H9 (cell line): ENCODE measurements around the gene ADAT3. TPM values are rescaled to one million over a fixed set of nuclear protein-coding genes. Genes with fewer than 3 reads are reported as not detected.

Source experiments
- DNase-seq: peaks from one replicate; pipeline ENCODE4 v3.0.0-alpha.2; 2017
- H2AFZ ChIP-seq: one replicate; pipeline ENCODE4 v1.6.1; 2013; ENCODE audit warnings: mild to moderate bottlenecking, low read length, control low read depth, moderate library complexity
- H2AK5ac ChIP-seq: 2 replicates; pipeline ENCODE4 v1.6.1; 2013; ENCODE audit warnings: low read length, control low read depth, mixed read lengths; ENCODE audit not compliant: insufficient read length
- H2BK120ac ChIP-seq: one replicate; pipeline ENCODE4 v1.6.1; 2013; ENCODE audit warnings: low read depth, mild to moderate bottlenecking, low read length, control low read depth, inconsistent platforms; ENCODE audit not compliant: poor library complexity, severe bottlenecking
- H2BK12ac ChIP-seq: 2 replicates; pipeline ENCODE4 v1.6.1; 2013; ENCODE audit warnings: low read length, control low read depth, mixed read lengths, low read depth; ENCODE audit not compliant: insufficient read length
- H2BK15ac ChIP-seq: 2 replicates; pipeline ENCODE4 v1.6.1; 2013; ENCODE audit warnings: low read depth, low read length, control low read depth
- H2BK20ac ChIP-seq: one replicate; pipeline ENCODE4 v1.6.1; 2013; ENCODE audit warnings: low read depth, mild to moderate bottlenecking, low read length, control low read depth, inconsistent platforms; ENCODE audit not compliant: poor library complexity, severe bottlenecking
- H2BK5ac ChIP-seq: 2 replicates; pipeline ENCODE4 v1.6.1; 2013; ENCODE audit warnings: low read length, control low read depth, mixed read lengths; ENCODE audit not compliant: insufficient read length
- H3K14ac ChIP-seq: 2 replicates; pipeline ENCODE4 v1.6.1; 2013; ENCODE audit warnings: low read length, control low read depth; ENCODE audit not compliant: insufficient read depth
- H3K18ac ChIP-seq: 2 replicates; pipeline ENCODE4 v1.6.1; 2013; ENCODE audit warnings: low read depth, mild to moderate bottlenecking, mixed read lengths, low read length, control low read depth; ENCODE audit not compliant: insufficient read length
- H3K23ac ChIP-seq: 2 replicates; pipeline ENCODE4 v1.6.1; 2013; ENCODE audit warnings: low read length, control low read depth, mixed read lengths, low read depth; ENCODE audit not compliant: insufficient read length
- H3K23me2 ChIP-seq: 2 replicates; pipeline ENCODE4 v1.6.1; 2013; ENCODE audit warnings: low read depth, mild to moderate bottlenecking, mixed read lengths, low read length, control low read depth; ENCODE audit not compliant: insufficient read length, poor library complexity, severe bottlenecking
- H3K27ac ChIP-seq: 2 replicates; pipeline ENCODE4 v1.5.1; 2013; ENCODE audit warnings: low read length, control low read depth, mixed read lengths, low read depth; ENCODE audit not compliant: insufficient read length
- H3K27me3 ChIP-seq: 2 replicates; pipeline ENCODE4 v1.6.1; 2013; ENCODE audit warnings: low read length, control low read depth, inconsistent platforms; ENCODE audit not compliant: insufficient read depth
- H3K4ac ChIP-seq: 2 replicates; pipeline ENCODE4 v1.6.1; 2013; ENCODE audit warnings: low read depth, mild to moderate bottlenecking, control low read depth, inconsistent platforms, low read length, moderate library complexity
- H3K4me1 ChIP-seq: 2 replicates; pipeline ENCODE4 v1.6.1; 2013; ENCODE audit warnings: low read length, control low read depth, inconsistent platforms; ENCODE audit not compliant: insufficient read depth
- H3K4me2 ChIP-seq: 2 replicates; pipeline ENCODE4 v1.6.1; 2013; ENCODE audit warnings: low read length, control low read depth, mixed read lengths; ENCODE audit not compliant: insufficient read length, insufficient read depth
- H3K56ac ChIP-seq: 2 replicates; pipeline ENCODE4 v1.6.1; 2013; ENCODE audit warnings: low read depth, mild to moderate bottlenecking, mixed read lengths, low read length, control low read depth; ENCODE audit not compliant: insufficient read length
- H3K79me1 ChIP-seq: 2 replicates; pipeline ENCODE4 v1.6.1; 2013; ENCODE audit warnings: low read depth, mild to moderate bottlenecking, moderate library complexity, low read length, control low read depth, inconsistent platforms; ENCODE audit not compliant: insufficient read depth, poor library complexity, severe bottlenecking
- H3K79me2 ChIP-seq: 2 replicates; pipeline ENCODE4 v1.6.1; 2013; ENCODE audit warnings: low read length, control low read depth, inconsistent platforms; ENCODE audit not compliant: insufficient read depth
- H3K9ac ChIP-seq: 2 replicates; pipeline ENCODE4 v1.6.1; 2013; ENCODE audit warnings: low read length, control low read depth, mixed read lengths; ENCODE audit not compliant: insufficient read length; ENCODE audit errors: extremely low read depth
- H3K9me3 ChIP-seq: one replicate; pipeline ENCODE4 v1.6.1; 2013; ENCODE audit warnings: low read depth, low read length, inconsistent platforms; ENCODE audit not compliant: control insufficient read depth
- H3T11ph ChIP-seq: one replicate; pipeline ENCODE4 v1.6.1; 2013; ENCODE audit warnings: mild to moderate bottlenecking, low read length, control low read depth, inconsistent platforms
- H4K20me1 ChIP-seq: one replicate; pipeline ENCODE4 v1.6.1; 2013; ENCODE audit not compliant: control insufficient read depth, insufficient read length, insufficient read depth
- H4K5ac ChIP-seq: 2 replicates; pipeline ENCODE4 v1.6.1; 2013; ENCODE audit warnings: low read depth, mild to moderate bottlenecking, mixed read lengths, low read length, control low read depth; ENCODE audit not compliant: insufficient read length
- H4K8ac ChIP-seq: replicated peaks from 2 replicates; pipeline ENCODE4 v1.6.1; 2013; ENCODE audit warnings: low read length, control low read depth, mixed read lengths, low read depth; ENCODE audit not compliant: insufficient read length
- H4K91ac ChIP-seq: 2 replicates; pipeline ENCODE4 v1.6.1; 2013; ENCODE audit warnings: low read depth, mild to moderate bottlenecking, moderate library complexity, mixed read lengths, low read length, control low read depth; ENCODE audit not compliant: insufficient read length
- H3K27ac Mint-ChIP-seq, 3 experiments: 2 replicates in 2 of 3; 3 replicates in 1 of 3; pipeline ENCODE4 v1.8.0; 2020 to 2021; ENCODE audit warnings: mixed read lengths in 3 of 3, mild to moderate bottlenecking in 1 of 3, moderate library complexity in 1 of 3
- H3K27me3 Mint-ChIP-seq: 2 replicates; pipeline ENCODE4 v1.8.0; 2021; ENCODE audit warnings: low read depth, mild to moderate bottlenecking, moderate library complexity, mixed read lengths
- H3K36me3 Mint-ChIP-seq, 3 experiments: 2 replicates in 2 of 3; 3 replicates in 1 of 3; pipeline ENCODE4 v1.8.0; 2020 to 2021; ENCODE audit warnings: low read depth in 3 of 3, mixed read lengths in 3 of 3; ENCODE audit not compliant: insufficient read depth in 1 of 3
- H3K4me1 Mint-ChIP-seq, 2 experiments: 2 replicates each; pipeline ENCODE4 v1.8.0; 2020; ENCODE audit warnings: mixed read lengths in 2 of 2
- H3K4me3 Mint-ChIP-seq, 2 experiments: 2 replicates in 1 of 2; 3 replicates in 1 of 2; pipeline ENCODE4 v1.8.0; 2020 to 2021; ENCODE audit warnings: mild to moderate bottlenecking in 2 of 2, mixed read lengths in 2 of 2, moderate library complexity in 1 of 2
- H3K9me3 Mint-ChIP-seq, 2 experiments: 2 replicates in 1 of 2; 3 replicates in 1 of 2; pipeline ENCODE4 v1.8.0; 2020; ENCODE audit warnings: mild to moderate bottlenecking in 2 of 2, mixed read lengths in 2 of 2, moderate library complexity in 1 of 2
- CTCF ChIP-seq: fragments of 200-600 bp; sonication (generic); conservative IDR thresholded peaks from 3 replicates; pipeline ENCODE4 v1.8.0; 2021; ENCODE audit warnings: antibody characterized with exemption, mild to moderate bottlenecking
- WGBS: extraction: QIAGEN DNeasy Blood & Tissue Kit; methylation state at CpG from one replicate; pipeline ENCODE4 v1.1.7; 2013; ENCODE audit warnings: missing lambda C conversion rate, low lambda C conversion rate, mixed read lengths; ENCODE audit not compliant: insufficient read length; ENCODE audit errors: extremely low coverage; 5-methylcytosine and 5-hydroxymethylcytosine counted together
- total RNA-seq: library from RNA; stranded (reverse); gene quantifications from 2 replicates; pipeline ENCODE4 v1.2.1, GENCODE V29; 2021

The ADAT3 gene
- total RNA-seq, 1 experiment from 2014 or later, result 12.2 TPM

- Histone ChIP-seq H3K27me3 (no peaks in the 10 kb centered on the region; the same call in 1 of the 2 replicates), H3K27ac (no peak overlapping the region), H2BK15ac (no peak overlapping the region), H4K91ac (no peak overlapping the region), H3K4me1 (no peaks in the 10 kb centered on the region; the same call in 1 of the 2 replicates), H2BK20ac (no peak overlapping the region), H2BK120ac (peak overlapping the region; percentile 51), H3K56ac (no peak overlapping the region), H3K23me2 (peaks cover 14% of the 10 kb centered on the region), H4K8ac (no peak overlapping the region), H3K23ac (no peak overlapping the region), H4K20me1 (peaks cover 3% of the 10 kb centered on the region), H4K5ac (no peak overlapping the region), H3K79me2 (peaks cover 24% of the 10 kb centered on the region; the same call in 1 of the 2 replicates), H2AFZ (no peak overlapping the region), H3K9ac (peak overlapping the region; percentile 50), H2BK12ac (no peak overlapping the region), H3T11ph (no peak overlapping the region), H3K9me3 (no peaks in the 10 kb centered on the region), H3K4me2 (peak overlapping the region; percentile 31), H3K4ac (no peak overlapping the region; the same call in 1 of the 2 replicates), H2BK5ac (no peak overlapping the region), H2AK5ac (no peak overlapping the region), H3K18ac (peak overlapping the region; percentile 79), H3K79me1 (peaks cover 3% of the 10 kb centered on the region), H3K14ac (peak overlapping the region; percentile 27; the same call in 1 of the 2 replicates)
- H3K4me3 Mint-ChIP-seq, result peak overlapping the region; percentile 70 to 83
- peaks cover 19 to 33% of the 10 kb centered on the region in 2 experiments for H3K4me1 Mint-ChIP-seq
- no peak for TF ChIP-seq CTCF
- H3K9me3 Mint-ChIP-seq, result no peaks in the 10 kb centered on the region; a peak in 1 of 5 replicates
- H3K27ac Mint-ChIP-seq, result peak overlapping the region in 1 of 3 experiments; percentile 85; a peak in 2 of 7 replicates
- H3K27me3 Mint-ChIP-seq, result peaks cover 6% of the 10 kb centered on the region
- peak; percentile 93 for DNase-seq
- H3K36me3 Mint-ChIP-seq, result no peaks in the 10 kb centered on the region
- WGBS, result no CpG with 5 or more reads among the region's 115 CpGs
These were observed 41.3 kb upstream of the ADAT3 start for GRCh38 chr19:1863638-1864479.
